ENCODE data around the gene WIPI1.

DNA sequence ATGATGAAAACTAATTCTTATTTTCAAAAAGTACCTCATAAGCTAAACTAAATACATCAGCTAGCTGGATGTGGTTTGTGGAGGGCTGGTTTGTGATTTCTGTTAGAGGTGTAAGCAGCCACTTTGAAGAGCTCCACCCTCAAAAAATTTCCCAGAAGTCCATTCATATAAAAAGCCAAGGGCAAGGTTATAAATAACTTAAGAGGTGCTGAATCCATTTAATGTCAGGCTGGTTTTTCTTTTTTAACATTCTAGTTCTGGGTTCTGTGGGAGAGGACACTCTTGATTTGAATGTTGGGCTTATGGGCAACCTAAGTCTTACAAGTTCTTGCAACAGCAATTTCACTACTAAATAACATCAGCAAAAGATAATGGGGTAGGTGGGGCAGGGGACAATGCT lies 3.4 kb upstream of the WIPI1 start:
- TF ChIP-seq POLR2AphosphoS5 (IDR thresholded peaks at IDR 0.05; ENCODE audit: low read length) (no peak), POLR2A (IDR thresholded peaks at IDR 0.05; ENCODE audit: low read depth, low read length) (no peak), ZNF24 (IDR thresholded peaks at IDR 0.05) (no peak), HDAC2 (IDR thresholded peaks at IDR 0.05) (no peak)
- TF ChIP-seq, protein P1, sequence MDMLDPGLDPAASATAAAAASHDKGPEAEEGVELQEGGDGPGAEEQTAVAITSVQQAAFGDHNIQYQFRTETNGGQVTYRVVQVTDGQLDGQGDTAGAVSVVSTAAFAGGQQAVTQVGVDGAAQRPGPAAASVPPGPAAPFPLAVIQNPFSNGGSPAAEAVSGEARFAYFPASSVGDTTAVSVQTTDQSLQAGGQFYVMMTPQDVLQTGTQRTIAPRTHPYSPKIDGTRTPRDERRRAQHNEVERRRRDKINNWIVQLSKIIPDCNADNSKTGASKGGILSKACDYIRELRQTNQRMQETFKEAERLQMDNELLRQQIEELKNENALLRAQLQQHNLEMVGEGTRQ (IDR thresholded peaks at IDR 0.05; ENCODE audit: borderline replicate concordance, low read depth, low read length), result no peak
- TF ChIP-seq, protein P2, sequence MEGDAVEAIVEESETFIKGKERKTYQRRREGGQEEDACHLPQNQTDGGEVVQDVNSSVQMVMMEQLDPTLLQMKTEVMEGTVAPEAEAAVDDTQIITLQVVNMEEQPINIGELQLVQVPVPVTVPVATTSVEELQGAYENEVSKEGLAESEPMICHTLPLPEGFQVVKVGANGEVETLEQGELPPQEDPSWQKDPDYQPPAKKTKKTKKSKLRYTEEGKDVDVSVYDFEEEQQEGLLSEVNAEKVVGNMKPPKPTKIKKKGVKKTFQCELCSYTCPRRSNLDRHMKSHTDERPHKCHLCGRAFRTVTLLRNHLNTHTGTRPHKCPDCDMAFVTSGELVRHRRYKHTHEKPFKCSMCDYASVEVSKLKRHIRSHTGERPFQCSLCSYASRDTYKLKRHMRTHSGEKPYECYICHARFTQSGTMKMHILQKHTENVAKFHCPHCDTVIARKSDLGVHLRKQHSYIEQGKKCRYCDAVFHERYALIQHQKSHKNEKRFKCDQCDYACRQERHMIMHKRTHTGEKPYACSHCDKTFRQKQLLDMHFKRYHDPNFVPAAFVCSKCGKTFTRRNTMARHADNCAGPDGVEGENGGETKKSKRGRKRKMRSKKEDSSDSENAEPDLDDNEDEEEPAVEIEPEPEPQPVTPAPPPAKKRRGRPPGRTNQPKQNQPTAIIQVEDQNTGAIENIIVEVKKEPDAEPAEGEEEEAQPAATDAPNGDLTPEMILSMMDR (IDR thresholded peaks at IDR 0.05 in 2 of 3, conservative IDR thresholded peaks at IDR 0.05 in 1 of 3; ENCODE audit: control insufficient read depth in 2 of 3, extremely low read depth in 1 of 3, insufficient read depth in 1 of 3, low read depth in 3 of 3, low read length in 3 of 3), result no peak
- TF ChIP-seq, protein P3, sequence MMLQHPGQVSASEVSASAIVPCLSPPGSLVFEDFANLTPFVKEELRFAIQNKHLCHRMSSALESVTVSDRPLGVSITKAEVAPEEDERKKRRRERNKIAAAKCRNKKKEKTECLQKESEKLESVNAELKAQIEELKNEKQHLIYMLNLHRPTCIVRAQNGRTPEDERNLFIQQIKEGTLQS (IDR thresholded peaks at IDR 0.05; ENCODE audit: borderline replicate concordance, extremely low read depth, low read depth, low read length), result no peak
- TF ChIP-seq, protein P4, sequence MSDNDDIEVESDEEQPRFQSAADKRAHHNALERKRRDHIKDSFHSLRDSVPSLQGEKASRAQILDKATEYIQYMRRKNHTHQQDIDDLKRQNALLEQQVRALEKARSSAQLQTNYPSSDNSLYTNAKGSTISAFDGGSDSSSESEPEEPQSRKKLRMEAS (IDR thresholded peaks at IDR 0.05; ENCODE audit: low read depth, low read length), result no peak
